HFFc6 (cell line): ENCODE data around the gene CACNA1C. TPM values are rescaled to one million over a fixed set of nuclear protein-coding genes. Genes with fewer than 3 reads are reported as not detected.

Experiments
- DNase-seq: peaks from one replicate; pipeline ENCODE4 v3.0.0-alpha.2; 2018
- H3K27ac Mint-ChIP-seq: 2 replicates; pipeline ENCODE4 v1.8.0; 2020; ENCODE audit warnings: mild to moderate bottlenecking, mixed read lengths
- H3K27me3 Mint-ChIP-seq: 2 replicates; pipeline ENCODE4 v1.8.0; 2021; ENCODE audit warnings: mild to moderate bottlenecking, moderate library complexity, mixed read lengths; ENCODE audit not compliant: insufficient read depth
- H3K36me3 Mint-ChIP-seq: 2 replicates; pipeline ENCODE4 v1.8.0; 2021; ENCODE audit warnings: low read depth, mixed read lengths
- H3K4me1 Mint-ChIP-seq: 2 replicates; pipeline ENCODE4 v1.8.0; 2020; ENCODE audit warnings: low read depth, mixed read lengths
- H3K4me3 Mint-ChIP-seq: 2 replicates; pipeline ENCODE4 v1.8.0; 2020; ENCODE audit warnings: mild to moderate bottlenecking, moderate library complexity, mixed read lengths
- H3K9me3 Mint-ChIP-seq: 2 replicates; pipeline ENCODE4 v1.8.0; 2020; ENCODE audit warnings: mild to moderate bottlenecking, mixed read lengths
- total RNA-seq, 6 experiments: library from RNA; stranded (reverse); fragmentation: NEBNext Ultra II Directional; extraction: Animal tissue kit (Norgen Biotek cat#: 25700); gene quantifications; 2 replicates in 1 of 6; 3 replicates in 5 of 6; pipeline ENCODE4 v1.2.3, GENCODE V29; 2021
- TF ChIP-seq, protein P1 (sequence below): fragments of 200-600 bp; sonication (generic); IDR thresholded peaks from 2 replicates; pipeline ENCODE4 v1.5.0; 2021; ENCODE audit warnings: antibody characterized with exemption, mild to moderate bottlenecking

Gene CACNA1C
- total RNA-seq, 6 experiments from 2014 or later: 6.7 to 11.5 (median 10.6) TPM

DNA sequence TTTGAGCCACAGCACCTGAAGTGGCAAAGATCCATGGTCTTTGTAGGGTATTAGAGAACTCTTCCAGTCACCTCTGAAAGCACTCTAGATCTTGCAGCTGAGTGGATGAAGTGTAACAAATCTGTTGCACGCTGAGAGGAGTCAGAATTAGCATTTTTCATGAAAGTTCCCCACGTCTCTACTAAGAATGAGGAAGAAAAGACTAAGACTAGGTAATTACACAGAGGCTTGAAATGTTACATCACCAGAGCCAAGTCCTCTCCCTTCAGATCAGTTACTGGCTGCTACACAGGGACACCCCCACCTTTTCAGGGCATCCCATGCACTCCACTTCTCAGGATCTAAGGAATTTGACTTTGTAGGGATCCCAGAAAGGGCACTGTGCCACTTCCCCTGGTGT lies 643.3 kb downstream of the CACNA1C start:
- H3K27me3 Mint-ChIP-seq: peaks cover 19% of the 10 kb centered on the region
- DNase-seq: no peak
- no peak overlapping the region for H3K27ac Mint-ChIP-seq
- H3K4me3 Mint-ChIP-seq: no peak overlapping the region
- TF ChIP-seq, protein P1, sequence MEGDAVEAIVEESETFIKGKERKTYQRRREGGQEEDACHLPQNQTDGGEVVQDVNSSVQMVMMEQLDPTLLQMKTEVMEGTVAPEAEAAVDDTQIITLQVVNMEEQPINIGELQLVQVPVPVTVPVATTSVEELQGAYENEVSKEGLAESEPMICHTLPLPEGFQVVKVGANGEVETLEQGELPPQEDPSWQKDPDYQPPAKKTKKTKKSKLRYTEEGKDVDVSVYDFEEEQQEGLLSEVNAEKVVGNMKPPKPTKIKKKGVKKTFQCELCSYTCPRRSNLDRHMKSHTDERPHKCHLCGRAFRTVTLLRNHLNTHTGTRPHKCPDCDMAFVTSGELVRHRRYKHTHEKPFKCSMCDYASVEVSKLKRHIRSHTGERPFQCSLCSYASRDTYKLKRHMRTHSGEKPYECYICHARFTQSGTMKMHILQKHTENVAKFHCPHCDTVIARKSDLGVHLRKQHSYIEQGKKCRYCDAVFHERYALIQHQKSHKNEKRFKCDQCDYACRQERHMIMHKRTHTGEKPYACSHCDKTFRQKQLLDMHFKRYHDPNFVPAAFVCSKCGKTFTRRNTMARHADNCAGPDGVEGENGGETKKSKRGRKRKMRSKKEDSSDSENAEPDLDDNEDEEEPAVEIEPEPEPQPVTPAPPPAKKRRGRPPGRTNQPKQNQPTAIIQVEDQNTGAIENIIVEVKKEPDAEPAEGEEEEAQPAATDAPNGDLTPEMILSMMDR: no peak
- H3K9me3 Mint-ChIP-seq: peaks cover 8% of the 10 kb centered on the region
- peaks cover 6% of the 10 kb centered on the region for H3K4me1 Mint-ChIP-seq
- peaks cover 5% of the 10 kb centered on the region; the same call in 1 of the 2 replicates for H3K36me3 Mint-ChIP-seq

DNA sequence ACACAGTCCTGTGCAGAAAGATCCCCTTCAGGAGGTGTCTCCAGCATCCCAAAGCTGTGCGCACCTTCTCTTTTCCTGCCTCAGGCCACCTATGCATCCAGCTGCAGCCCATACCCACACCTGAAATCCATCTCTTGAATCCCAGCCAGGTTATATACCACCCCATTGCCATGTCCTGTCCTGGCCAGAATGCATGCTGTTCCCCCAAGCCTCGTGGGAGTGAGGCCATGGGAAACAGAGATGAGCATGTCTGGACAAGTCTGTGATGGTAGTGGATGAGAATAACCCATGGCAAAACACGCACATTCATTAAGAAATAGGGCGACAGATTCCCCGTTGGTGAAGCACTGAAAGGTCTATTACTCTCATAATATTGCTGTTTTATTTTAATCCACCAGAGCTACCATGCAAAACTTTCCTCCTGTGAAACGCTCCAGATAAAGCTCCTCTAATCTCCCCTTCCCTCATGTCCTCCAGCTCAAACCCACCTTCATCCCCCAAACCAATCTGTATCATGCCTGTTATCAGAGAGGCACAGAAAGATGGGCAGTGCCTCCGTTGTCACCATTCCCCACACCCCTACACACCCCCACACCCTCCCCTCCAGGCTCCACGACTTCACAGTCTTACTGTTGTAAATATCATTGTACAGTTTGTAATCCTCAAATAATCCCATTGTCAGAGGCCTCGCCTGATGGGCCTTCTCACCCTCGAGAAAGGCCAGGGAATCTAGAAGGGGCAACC lies 644.4 kb downstream of the CACNA1C start:
- Mint-ChIP-seq H3K36me3 (peaks cover 9% of the 10 kb centered on the region; the same call in 1 of the 2 replicates), H3K27me3 (peaks cover 24% of the 10 kb centered on the region), H3K4me1 (no peaks in the 10 kb centered on the region; the same call in 1 of the 2 replicates), H3K9me3 (peaks cover 8% of the 10 kb centered on the region), H3K4me3 (no peak overlapping the region), H3K27ac (no peak overlapping the region)
- DNase-seq: no peak
- TF ChIP-seq, protein P1: no peak

DNA sequence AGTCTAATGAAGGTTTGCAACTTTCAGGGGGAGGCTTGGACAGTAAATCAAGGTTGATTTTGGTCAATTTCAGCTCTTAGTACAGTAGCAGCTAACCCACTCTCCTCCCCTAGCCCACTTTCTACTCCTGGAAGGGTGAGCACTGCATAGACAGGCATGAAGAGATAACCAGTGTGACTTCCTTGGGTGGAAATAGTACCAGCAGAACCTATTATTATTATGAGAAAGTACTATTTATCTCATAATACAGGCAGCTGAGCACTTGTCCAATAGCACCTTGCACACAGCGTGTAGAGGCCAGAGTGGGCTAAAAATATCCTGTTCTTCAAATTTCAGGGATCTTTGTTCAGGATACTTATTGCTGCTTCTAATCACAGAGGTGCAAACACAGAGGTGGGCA lies 645.8 kb downstream of the CACNA1C start:
- Mint-ChIP-seq H3K36me3 (peaks cover 9% of the 10 kb centered on the region; the same call in 1 of the 2 replicates), H3K4me1 (no peaks in the 10 kb centered on the region; the same call in 1 of the 2 replicates), H3K27ac (no peak overlapping the region), H3K4me3 (no peak overlapping the region), H3K27me3 (peaks cover 33% of the 10 kb centered on the region), H3K9me3 (peaks cover 8% of the 10 kb centered on the region)
- TF ChIP-seq, protein P1: no peak
- no peak for DNase-seq

DNA sequence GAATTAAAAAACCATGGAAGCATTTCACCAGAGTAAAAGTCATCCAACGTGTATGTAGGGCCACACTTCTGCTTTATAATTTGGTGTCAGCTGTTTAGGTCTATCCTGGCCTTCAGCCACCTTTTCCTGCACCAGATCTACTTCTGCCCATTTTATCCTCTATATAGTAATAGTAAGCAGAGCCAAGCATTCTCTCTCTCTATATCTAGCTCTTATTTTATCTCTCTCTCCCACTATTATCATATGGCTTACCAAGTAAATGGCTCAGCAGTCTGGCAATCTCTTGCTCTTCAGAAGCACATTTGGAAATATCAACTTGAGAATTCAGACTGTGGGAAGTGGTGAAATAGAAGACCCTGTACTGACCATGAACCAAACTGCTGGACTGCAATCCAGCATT lies 657.9 kb downstream of the CACNA1C start:
- H3K4me1 Mint-ChIP-seq: no peaks in the 10 kb centered on the region
- H3K27ac Mint-ChIP-seq: no peak overlapping the region
- DNase-seq: no peak
- H3K4me3 Mint-ChIP-seq: no peak overlapping the region
- peaks cover 24% of the 10 kb centered on the region for H3K27me3 Mint-ChIP-seq
- TF ChIP-seq, protein P1: no peak
- peaks cover 16% of the 10 kb centered on the region for H3K36me3 Mint-ChIP-seq
- peaks cover 19% of the 10 kb centered on the region; the same call in 1 of the 2 replicates for H3K9me3 Mint-ChIP-seq

DNA sequence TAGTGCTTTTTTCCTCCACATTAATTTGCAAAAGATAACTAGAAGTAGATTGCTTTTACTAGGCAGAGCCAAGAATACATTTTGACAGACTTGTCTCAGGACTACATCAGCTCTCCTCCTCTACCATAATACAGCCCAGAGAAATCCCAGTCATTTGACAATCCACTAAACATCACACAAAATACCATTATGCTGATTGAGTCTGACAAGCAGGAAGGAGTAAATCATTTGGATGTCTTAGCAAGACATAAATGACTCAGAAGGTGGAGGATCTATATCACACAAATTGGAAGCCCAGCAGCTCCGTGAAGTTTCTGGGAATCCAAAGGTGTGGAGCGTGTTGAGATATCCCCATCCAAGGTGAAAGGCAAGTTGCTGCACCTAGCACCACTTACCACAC lies 666.6 kb downstream of the CACNA1C start:
- TF ChIP-seq, protein P1: no peak
- no peak for DNase-seq
- Mint-ChIP-seq H3K4me1 (no peaks in the 10 kb centered on the region), H3K36me3 (no peaks in the 10 kb centered on the region), H3K9me3 (no peaks in the 10 kb centered on the region), H3K27ac (no peak overlapping the region), H3K4me3 (no peak overlapping the region), H3K27me3 (peaks cover 40% of the 10 kb centered on the region)
